GM18870 (cell line): Measurements from ENCODE around the gene EXOC3L1.

Source experiments
- ATAC-seq: cut with Tn5 transposase; IDR thresholded peaks from one replicate; pipeline ENCODE4 v1.9.1; 2021; ENCODE audit warnings: moderate library complexity; ENCODE audit not compliant: unreplicated experiment

Gene EXOC3L1

DNA sequence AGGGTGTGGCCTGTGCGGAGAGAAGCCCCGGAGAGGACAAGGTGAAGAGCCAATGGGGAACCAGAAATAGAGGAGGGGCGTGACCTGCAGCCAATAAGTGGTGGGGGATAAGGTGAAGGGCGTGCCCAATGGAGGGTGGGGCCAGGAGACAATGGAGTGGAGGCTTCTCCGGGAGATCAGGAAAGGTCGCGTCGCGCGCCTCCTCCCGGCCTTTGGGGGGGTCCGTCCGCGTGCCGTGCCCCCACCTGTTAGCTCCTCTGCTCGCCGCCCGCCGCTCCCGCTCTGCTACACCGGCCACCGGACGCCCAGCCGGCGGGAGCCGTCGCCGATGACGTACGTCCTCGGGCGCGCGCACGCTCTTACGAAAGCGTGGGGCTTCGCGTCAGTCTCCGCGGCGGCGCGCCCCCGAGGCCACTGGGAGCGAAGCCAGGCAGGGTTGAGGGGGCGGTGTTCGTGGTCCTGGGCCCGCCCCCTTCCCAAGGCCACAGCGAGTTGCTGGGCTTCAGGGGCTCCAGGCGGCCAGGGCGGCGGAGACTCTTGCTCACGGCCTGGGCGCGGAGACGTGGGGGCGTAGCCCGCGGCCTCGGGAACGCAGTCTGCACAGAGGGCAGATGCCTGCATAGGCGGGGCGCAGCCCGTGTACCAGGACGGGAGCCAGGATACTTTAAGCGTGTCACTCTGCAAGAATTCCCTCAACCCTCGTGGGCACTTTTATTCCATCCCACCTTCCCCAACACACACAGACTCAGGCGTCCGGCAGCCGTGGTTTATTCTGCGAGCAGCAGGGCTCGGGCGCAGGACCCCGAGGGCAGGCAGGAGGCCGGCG lies 6.1 kb downstream of the EXOC3L1 start, which contains the start of gene MATCAP1:
TSS of gene MATCAP1 (minus strand) at position 337 of the 826 bp plus-strand sequence. CDS start 3,353 bp downstream, outside the sequence.
- ATAC-seq: peak; percentile 93

DNA sequence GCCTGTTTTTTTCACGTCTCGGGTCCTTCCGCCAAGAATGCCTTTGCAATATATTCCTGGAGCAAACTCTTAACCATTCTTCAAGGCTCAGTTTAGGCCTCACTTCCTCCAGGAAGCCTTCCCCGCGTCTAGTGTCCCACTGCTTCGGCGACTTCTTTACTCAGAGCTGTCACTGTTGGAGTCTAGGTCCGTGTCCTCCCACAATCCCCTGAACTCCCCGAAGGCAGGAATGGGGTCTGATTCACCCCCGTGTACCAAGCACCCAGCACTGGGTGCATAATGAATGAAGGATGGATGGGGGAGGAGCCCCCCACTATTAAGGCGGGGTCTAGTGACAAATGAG lies 6.7 kb downstream of the EXOC3L1 start:
- ATAC-seq: no peak

- no peak for ATAC-seq
Observed at GRCh38 chr16:67182288-67182687, 7.6 kb downstream of the EXOC3L1 start.

DNA sequence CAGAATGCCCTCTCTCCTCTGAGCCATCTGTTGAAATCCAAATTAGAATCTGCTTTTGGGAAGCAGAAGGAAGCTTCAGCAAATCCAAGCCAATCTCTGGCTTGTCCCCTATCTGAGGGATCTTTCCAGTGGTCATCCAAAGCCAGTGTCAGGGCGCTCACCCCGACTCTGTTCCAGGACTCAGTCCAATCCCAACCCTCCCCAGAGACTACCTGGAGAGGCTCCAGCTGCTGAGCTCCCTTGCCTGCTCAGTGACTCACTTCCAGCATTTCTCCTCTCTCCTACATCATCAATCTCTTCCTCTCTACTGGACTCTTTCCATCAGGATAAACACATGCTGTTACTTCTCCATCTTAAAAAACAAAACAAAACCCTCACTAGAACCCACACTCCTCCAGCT lies 8.6 kb downstream of the EXOC3L1 start:
- no peak for ATAC-seq

DNA sequence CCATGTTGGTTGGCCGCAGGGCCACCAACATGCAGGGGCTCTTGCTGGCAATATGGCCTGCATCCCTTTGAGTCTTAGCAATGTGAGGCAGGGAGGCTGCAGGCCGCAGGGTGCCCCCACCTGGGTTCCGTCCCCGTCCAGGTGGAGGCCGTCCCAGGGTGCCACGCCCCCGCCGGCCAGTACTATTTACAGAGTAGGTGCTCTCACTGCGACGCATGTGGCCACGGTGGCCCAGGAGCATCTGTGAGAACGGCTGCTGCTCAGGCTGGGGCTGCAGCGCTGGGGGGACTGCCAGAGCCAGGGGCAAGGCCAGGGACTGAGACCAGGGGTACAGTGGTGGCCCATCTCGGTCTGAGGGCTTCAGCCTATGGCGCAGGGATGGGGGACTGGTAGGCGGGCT lies 9.8 kb downstream of the EXOC3L1 start:
- ATAC-seq: no peak

DNA sequence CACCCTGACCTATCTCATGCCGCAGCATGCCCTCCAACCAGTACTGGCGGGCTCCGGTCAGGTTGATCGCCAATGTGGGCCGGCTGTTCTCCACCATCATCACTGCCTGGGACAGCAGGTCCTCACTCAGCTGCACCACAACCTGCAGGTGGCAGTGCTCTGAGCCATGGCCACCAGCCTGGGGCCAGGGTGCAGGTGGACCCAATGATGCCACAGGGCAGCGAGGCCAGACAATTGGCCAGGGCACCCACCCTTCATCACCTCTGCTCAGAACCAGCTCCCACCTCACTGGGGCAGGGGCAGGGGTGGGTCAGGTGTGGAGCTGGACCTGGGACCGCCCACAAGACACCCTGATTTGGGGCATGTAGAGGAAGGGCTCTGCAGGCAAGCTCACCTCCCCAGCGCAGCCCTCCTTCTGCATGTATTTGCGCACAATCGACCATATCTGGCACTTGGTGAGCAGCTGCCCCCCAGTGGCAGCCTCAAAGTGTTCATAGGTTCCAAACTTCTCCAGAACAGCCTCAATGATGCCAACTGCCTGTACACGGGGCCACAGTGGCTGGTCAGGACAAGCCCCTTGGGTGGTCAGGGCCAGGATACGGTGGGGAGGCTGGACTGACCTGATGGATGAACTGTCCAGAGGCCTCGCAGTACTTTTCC lies 10.4 kb downstream of the EXOC3L1 start:
- no peak for ATAC-seq

GRCh38 chr16:67177743-67178699 lies 11.9 kb downstream of the EXOC3L1 start:
- ATAC-seq: no peak

GRCh38 chr16:67176662-67177061 lies 13.3 kb downstream of the EXOC3L1 start:
- no peak for ATAC-seq

DNA sequence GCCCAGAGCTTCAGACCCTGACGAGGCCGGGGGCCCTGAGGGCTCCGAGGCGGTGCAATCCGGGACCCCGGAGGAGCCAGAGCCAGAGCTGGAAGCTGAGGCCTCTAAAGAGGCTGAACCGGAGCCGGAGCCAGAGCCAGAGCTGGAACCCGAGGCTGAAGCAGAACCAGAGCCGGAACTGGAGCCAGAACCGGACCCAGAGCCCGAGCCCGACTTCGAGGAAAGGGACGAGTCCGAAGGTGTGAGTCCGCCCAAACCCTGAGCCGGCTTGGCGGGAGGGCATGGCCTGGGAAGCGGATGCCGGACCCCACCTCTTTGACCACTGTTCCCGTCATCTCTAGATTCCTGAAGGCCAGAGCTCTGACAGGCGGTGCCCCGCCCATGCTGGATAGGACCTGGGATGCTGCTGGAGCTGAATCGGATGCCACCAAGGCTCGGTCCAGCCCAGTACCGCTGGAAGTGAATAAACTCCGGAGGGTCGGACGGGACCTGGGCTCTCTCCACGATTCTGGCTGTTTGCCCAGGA lies 15.2 kb downstream of the EXOC3L1 start:
- no peak for ATAC-seq

- no peak for ATAC-seq
Observed at GRCh38 chr16:67173808-67174705, 15.9 kb downstream of the EXOC3L1 start.

DNA sequence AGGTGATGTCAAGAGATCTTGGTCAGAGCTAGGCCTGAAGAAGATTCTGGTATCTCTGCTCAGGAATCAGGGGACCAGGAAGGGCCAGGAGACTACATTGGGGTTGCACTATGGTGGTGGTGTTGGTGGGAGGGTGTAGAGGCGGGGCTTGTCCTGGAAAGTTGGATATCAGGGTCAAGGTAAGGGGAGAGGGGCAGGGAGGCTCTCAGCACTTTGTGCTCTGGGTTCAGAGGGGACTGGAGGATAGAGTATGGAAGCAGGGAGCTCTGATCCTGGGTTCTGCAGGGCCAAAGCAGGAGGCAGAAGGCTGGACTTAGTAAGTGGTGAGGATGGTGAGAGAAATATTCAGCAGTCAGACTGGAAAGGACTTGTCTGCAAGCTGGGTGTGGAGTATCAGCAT lies 16.6 kb downstream of the EXOC3L1 start:
- ATAC-seq: no peak

- no peak for ATAC-seq
Observed at GRCh38 chr16:67170949-67171649, 18.8 kb downstream of the EXOC3L1 start.

- ATAC-seq: peak; percentile 43
Observed at GRCh38 chr16:67170168-67170948, 19.6 kb downstream of the EXOC3L1 start, which contains the start of gene NOL3. Gene NOL3, plus strand, starts transcription at chr16:67170538.

- ATAC-seq: no peak
Observed at GRCh38 chr16:67169642-67170167, 20.2 kb downstream of the EXOC3L1 start.

GRCh38 chr16:67169011-67169451 lies 20.9 kb downstream of the EXOC3L1 start:
- no peak for ATAC-seq

DNA sequence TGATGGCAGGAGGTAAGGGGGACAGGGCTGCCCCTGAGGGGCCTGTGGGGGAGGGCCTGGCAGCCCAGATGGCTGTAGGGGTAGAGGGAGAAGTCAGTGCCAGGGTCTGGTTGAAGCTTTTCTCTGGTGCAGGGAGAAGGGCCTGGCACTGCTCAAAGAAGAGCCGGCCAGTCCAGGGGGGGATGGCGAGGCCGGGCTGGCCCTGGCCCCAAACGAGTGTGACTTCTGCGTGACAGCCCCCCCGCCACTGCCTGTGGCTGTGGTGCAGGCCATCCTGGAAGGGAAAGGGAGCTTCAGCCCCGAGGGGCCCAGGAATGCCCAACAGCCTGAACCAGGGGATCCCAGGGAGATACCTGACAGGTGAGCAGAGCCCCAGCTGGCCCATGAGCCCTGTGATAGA lies 22.3 kb downstream of the EXOC3L1 start:
- ATAC-seq: no peak

- ATAC-seq: no peak
Observed at GRCh38 chr16:67166598-67167168, 23.3 kb downstream of the EXOC3L1 start.

DNA sequence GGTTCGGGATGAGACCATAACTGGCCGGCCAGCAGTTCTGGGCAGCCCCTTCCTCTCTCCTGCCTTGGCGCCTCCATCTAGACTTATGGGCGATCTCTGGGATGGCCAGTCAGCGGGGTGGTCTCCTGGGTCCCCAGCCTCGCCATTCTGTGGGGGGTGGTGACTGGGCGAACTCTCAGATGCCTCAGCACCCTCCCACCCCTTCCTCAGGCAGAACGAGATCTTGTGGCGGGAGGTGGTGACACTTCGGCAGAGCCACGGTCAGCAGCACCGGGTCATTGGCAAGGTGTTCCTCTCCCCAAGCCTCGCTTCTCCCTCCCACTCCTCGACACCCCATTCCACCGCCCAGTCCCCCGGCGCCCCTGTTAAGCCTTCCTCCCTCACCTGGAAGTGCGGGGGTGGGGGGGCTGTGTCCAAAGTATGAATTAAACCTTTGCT lies 23.8 kb downstream of the EXOC3L1 start:
- no peak for ATAC-seq
